Activated CD8-positive, alpha-beta memory T cell treated with anti-CD3 and anti-CD28 coated beads, Interleukin-2, amount 10 ng/mL, durations not matched to agents 7 days and 5 days (primary cell): ENCODE measurements around the gene MRPL14. TPM values are rescaled to one million over a fixed set of nuclear protein-coding genes. Genes with fewer than 3 reads are reported as not detected.
"Not testable (repeated sequence)": the region's sequence is repeated elsewhere in the genome, so short reads cannot be mapped to it uniquely, and the experiment has no call there.

Experiments
- ATAC-seq: fragments of 150-1000 bp; cut with Tn5 transposase; one replicate; pipeline ENCODE4 v1.10.0; 2021; ENCODE audit warnings: moderate library complexity
- CTCF ChIA-PET: fragments of 350-600 bp; sonication (Branson Sonifier 250); formaldehyde crosslinking; loops from one replicate; lab custom pipeline; 2021; ENCODE audit warnings: antibody characterized with exemption; lab: Charles Lee
- DNase-seq: peaks from one replicate; pipeline ENCODE4 v3.0.0-alpha.2; 2020
- H3K27ac Mint-ChIP-seq: one replicate; pipeline ENCODE4 v1.8.0; 2021; ENCODE audit warnings: mild to moderate bottlenecking, mixed read lengths
- H3K27me3 Mint-ChIP-seq: one replicate; pipeline ENCODE4 v1.8.0; 2021; ENCODE audit warnings: mixed read lengths
- H3K36me3 Mint-ChIP-seq: one replicate; pipeline ENCODE4 v1.8.0; 2021; ENCODE audit warnings: mild to moderate bottlenecking, mixed read lengths
- H3K4me1 Mint-ChIP-seq: one replicate; pipeline ENCODE4 v1.8.0; 2021; ENCODE audit warnings: mixed read lengths
- H3K4me3 Mint-ChIP-seq: one replicate; pipeline ENCODE4 v1.8.0; 2021; ENCODE audit warnings: mild to moderate bottlenecking, moderate library complexity, mixed read lengths
- H3K9me3 Mint-ChIP-seq: one replicate; pipeline ENCODE4 v1.8.0; 2022; ENCODE audit warnings: low read depth, mixed read lengths
- total RNA-seq, 2 experiments: library from RNA; stranded (reverse); gene quantifications; one replicate each; pipeline ENCODE4 v1.2.3, GENCODE V29; 2021

The MRPL14 gene
- total RNA-seq, 2 experiments from 2014 or later = 45.8 to 47.5 TPM

DNA sequence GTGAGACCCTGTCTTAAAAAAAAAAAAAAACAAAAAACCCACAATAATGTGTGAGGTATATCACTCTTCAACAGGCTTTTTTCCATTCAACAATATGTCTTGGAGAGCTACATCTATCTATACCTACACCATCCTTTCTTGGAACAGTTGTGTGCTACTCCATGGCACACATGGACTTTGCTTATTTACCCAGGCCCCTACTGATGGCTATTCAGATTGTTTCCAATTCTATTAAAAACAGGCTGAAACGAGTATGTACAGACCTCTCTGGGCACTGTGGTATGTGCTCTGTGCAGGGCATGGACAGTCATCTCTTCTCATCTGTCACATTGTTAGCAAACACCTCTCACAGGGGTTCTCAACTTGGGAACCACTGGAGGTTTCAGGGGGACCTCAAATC is 28.1 kb downstream of the MRPL14 start:
- Mint-ChIP-seq H3K9me3 (no peaks in the 10 kb centered on the region), H3K27me3 (no peaks in the 10 kb centered on the region), H3K36me3 (no peaks in the 10 kb centered on the region)

DNA sequence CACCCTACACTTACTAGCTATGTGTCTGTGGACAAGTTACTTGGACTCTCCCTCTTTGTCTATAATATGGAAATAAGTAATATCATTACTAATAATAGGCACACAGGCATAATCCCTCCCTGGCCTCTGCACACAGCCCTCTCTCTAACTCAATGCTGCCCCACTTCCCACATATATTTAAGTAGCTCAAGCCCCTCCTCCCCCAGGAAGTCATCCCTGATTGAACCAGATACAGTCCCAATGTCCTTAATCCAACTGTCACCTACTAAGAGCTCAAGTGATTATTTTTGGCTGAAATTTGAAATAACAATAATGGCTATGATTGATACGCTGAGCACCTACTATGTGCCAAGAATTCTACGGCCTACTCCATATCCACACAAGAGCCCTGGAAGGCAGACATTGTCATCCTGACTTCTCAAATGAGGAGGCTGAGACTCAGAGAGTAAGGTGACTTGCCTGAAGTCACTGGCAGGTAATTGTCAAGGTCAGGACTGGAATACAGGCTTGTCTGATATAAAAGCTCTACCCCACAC is 29.4 kb downstream of the MRPL14 start:
- no peak overlapping the region for H3K4me3 Mint-ChIP-seq
- peaks cover 9% of the 10 kb centered on the region for H3K4me1 Mint-ChIP-seq
- H3K36me3 Mint-ChIP-seq = no peaks in the 10 kb centered on the region
- no peak overlapping the region for H3K27ac Mint-ChIP-seq
- DNase-seq (no peak), ATAC-seq (no peak)
- H3K9me3 Mint-ChIP-seq = no peaks in the 10 kb centered on the region
- H3K27me3 Mint-ChIP-seq = no peaks in the 10 kb centered on the region
- CTCF ChIA-PET = interaction anchor here (0.9 to 6.5 kb wide), 14 partner anchors 9 to 327 kb away, joined by 3 to 61 read pairs (median 4); partner anchors contain the start of gene VEGFA

More for the DNA sequence above, 28.1 kb downstream of the MRPL14 start:
- Mint-ChIP-seq H3K27ac (no peak overlapping the region), H3K4me1 (peaks cover 9% of the 10 kb centered on the region), H3K4me3 (no peak overlapping the region)
- ATAC-seq (no peak), DNase-seq (no peak)
- CTCF ChIA-PET = interaction anchor here (1.0 to 6.5 kb wide), 9 partner anchors 11 to 375 kb away, joined by 3 to 61 read pairs (median 5); no protein-coding TSS in a partner anchor

DNA sequence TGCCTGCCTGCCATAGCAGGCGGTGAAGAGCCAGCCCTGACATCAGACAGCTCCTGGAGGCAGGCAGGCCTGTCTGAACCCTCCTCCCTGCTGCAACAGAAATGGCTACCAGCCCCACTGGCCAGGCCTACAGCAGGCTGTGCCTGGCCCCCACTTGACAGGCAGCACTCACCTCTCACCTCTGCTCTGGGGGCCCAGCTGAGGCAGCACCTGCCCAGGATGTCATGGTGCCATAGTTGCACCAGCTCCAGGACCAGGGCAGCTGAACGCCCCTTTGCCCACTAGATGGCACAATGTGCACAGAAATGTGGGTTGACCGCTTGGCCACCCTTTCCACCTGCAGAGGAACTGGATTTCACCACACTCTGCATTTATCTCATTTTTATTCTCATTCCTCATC is 30.6 kb downstream of the MRPL14 start:
- no peaks in the 10 kb centered on the region for H3K27me3 Mint-ChIP-seq
- CTCF ChIA-PET = interaction anchor here (0.7 to 6.5 kb wide), 22 partner anchors 10 to 326 kb away, joined by 3 to 61 read pairs (median 4); partner anchors contain the start of genes MYMX and VEGFA
- no peak overlapping the region for H3K27ac Mint-ChIP-seq
- H3K4me3 Mint-ChIP-seq = no peak overlapping the region
- no peaks in the 10 kb centered on the region for H3K4me1 Mint-ChIP-seq
- no peaks in the 10 kb centered on the region for H3K9me3 Mint-ChIP-seq
- ATAC-seq = peak; percentile 89
- peak; percentile 84 for DNase-seq
- no peaks in the 10 kb centered on the region for H3K36me3 Mint-ChIP-seq

DNA sequence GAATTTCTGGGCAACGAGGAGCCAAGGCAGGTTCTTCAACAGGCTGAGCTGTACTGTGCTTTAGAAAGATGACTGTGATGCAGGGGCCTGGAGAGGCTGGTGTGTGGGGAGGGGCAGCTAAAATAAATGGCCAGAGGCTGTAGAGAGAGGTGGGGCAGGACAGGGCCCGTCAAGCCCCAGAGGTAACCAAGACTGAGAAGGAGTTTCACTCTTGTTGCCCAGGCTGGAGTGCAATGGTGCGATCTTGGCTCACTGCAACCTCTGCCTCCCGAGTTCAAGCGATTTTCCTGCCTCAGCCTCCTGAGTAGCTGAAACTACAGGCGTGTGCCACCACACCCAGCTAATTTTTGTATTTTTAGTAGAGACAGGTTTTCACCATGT is 32.0 kb downstream of the MRPL14 start:
- not testable (repeated sequence) for DNase-seq, H3K36me3 Mint-ChIP-seq, H3K4me3 Mint-ChIP-seq, ATAC-seq, H3K4me1 Mint-ChIP-seq, H3K27me3 Mint-ChIP-seq, H3K27ac Mint-ChIP-seq, H3K9me3 Mint-ChIP-seq
- CTCF ChIA-PET = interaction anchor here (1.1 to 6.5 kb wide), 4 partner anchors 11 to 139 kb away, joined by 3 to 61 read pairs (median 9); no protein-coding TSS in a partner anchor

DNA sequence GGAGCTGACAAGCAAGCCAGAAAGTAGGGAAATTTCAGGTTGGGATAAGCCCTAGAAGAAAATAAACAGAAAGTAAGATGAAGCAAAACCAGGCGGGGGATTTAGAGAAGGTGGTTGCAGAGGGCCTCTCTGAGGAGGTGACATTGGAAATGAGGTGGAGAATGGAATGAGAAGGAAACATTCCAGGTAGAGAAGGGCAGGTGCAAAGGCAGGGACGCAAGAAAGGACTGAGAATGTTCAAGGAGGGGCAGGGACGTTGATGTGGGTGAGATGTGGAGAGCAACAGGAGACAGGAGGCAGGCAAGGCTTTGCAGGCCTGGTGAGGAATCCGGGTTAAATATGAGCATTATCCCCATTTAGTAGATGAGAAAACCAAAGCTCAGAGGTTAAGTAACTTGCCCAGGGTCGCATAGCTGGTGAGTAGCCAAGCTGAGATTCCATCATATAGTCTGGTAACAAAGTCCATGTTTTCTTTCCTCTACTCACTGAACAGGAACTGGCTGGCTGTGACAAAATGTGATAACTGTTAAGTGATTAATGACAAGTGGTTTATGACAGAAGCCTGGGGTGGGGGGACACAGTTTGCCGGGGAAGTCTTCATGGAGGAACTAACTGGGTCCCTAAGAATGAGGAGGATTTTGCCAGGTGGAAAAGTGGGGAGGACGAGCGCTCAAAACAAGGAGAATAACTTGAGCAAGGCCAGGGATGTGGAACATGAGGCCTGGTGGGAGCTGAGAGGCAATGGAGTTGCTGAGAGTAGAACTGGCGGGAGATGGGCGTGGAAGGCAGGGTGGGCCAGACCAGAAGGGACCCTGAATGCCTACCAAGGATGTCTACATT is 32.6 kb downstream of the MRPL14 start:
- H3K27me3 Mint-ChIP-seq = no peaks in the 10 kb centered on the region
- no peaks in the 10 kb centered on the region for H3K4me1 Mint-ChIP-seq
- ATAC-seq = no peak
- H3K9me3 Mint-ChIP-seq = no peaks in the 10 kb centered on the region
- H3K36me3 Mint-ChIP-seq = no peaks in the 10 kb centered on the region
- H3K4me3 Mint-ChIP-seq = no peak overlapping the region
- CTCF ChIA-PET = interaction anchor here (1.1 to 6.5 kb wide), 3 partner anchors 11 to 140 kb away, joined by 3 to 61 read pairs (median 5); no protein-coding TSS in a partner anchor
- no peak overlapping the region for H3K27ac Mint-ChIP-seq
- no peak for DNase-seq

DNA sequence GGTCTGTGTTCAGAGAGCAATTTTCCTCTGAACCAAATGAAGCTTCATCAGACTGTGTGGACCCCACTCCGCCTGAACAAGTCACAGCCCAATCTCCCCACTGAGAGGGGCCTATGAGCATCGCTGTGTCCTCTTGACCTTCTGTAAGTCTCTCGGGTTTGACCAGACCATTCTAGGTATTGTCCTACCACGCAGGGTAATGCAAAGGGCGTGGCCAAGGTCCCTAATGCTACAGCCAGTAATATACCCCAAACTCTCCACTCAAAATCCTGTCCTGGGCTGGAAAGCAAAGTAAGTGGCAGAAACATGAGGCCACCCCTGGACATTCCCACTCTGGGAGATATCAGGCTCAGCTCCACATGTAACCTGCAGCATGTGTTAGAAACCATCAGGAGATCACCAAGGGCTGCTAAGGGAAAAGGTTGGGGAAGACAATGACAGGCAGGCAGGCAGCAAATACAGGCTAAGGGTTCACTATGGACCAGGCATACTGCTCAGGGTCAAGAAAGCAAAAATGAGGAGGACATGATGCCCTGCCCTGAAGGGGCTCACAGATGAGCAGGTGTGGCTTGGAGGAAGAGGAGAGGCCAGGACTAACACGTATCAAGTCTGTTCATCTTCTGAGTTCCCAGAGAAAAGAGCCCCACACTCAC is 33.4 kb downstream of the MRPL14 start:
- CTCF ChIA-PET = interaction anchor here (1.3 to 6.5 kb wide), 3 partner anchors 15 to 141 kb away, joined by 5 to 61 read pairs (median 7); no protein-coding TSS in a partner anchor
- Mint-ChIP-seq H3K4me3 (no peak overlapping the region), H3K4me1 (no peaks in the 10 kb centered on the region), H3K27ac (no peak overlapping the region), H3K36me3 (no peaks in the 10 kb centered on the region), H3K27me3 (no peaks in the 10 kb centered on the region), H3K9me3 (no peaks in the 10 kb centered on the region)
- DNase-seq (no peak), ATAC-seq (no peak)

DNA sequence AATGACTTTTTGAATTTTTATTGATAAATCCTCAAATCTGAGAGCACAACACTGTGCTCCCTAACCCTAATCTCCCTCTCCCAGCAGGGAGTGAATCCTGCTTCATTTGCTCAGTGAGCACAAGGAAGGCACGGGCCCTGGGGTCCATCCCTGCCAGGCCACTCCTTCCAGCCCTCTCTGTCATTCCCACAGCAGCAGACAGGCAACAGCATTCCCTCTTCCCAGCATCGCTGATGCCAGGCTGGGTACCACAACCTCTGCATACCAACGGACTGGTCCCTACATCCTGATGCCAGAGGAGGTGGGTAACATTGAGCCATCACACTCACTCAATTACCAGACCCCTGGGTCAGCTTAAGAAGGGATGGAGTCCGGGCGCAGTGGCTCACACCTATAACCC is 34.2 kb downstream of the MRPL14 start:
- no peak overlapping the region for H3K27ac Mint-ChIP-seq
- H3K4me1 Mint-ChIP-seq = no peaks in the 10 kb centered on the region
- no peak overlapping the region for H3K4me3 Mint-ChIP-seq
- H3K9me3 Mint-ChIP-seq = no peaks in the 10 kb centered on the region
- H3K27me3 Mint-ChIP-seq = no peaks in the 10 kb centered on the region
- no peak for DNase-seq
- no peaks in the 10 kb centered on the region for H3K36me3 Mint-ChIP-seq
- ATAC-seq = no peak
- CTCF ChIA-PET = interaction anchor here (1.5 to 2.7 kb wide), 2 partner anchors 14 to 18 kb away, joined by 3 to 7 read pairs; no protein-coding TSS in a partner anchor

DNA sequence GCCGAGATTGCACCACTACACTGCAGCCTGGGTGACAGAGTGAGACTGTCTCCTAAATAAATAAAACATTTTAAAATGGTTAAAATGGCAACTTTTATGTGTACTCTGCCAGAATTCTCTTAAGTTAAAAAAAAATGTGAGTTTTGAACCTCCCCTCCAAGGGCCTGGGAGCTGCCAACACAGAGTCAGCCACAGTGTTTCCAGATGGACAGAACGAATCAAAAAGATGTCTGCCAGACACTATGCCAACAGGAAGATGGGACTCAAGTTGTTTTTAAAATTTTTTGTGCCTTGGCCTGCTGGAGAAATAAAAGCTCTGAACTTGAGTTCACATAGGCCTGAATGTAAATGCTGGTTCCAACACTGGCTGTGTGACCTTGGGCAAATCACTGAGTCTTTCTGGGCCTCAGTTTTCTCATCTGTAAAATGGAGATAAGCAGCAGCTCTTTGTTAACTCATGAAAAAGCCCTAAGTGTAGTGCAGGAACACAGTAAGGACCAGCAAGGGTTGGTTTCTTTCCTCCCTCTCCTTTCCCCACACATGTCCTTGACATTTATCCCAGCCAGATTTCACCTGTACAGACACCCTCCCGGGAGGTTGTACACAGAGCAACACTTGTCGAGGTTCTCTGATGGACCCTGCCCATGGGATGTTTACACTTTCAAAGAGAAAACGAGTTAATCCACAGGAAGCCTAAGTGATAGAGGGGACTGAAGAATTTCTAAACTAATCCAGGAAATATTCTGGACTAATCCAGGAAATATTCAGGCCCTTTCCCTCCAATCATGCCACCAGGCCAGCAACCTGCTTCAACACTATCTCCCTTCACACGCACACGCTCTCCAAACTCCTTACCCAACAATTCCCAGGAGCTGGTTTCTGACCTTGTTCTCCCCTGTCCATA is 35.0 kb downstream of the MRPL14 start:
- Mint-ChIP-seq H3K36me3 (no peaks in the 10 kb centered on the region), H3K4me1 (no peaks in the 10 kb centered on the region), H3K9me3 (no peaks in the 10 kb centered on the region), H3K4me3 (no peak overlapping the region), H3K27me3 (no peaks in the 10 kb centered on the region), H3K27ac (no peak overlapping the region)
- no peak for DNase-seq
- CTCF ChIA-PET = interaction anchor here (0.6 to 2.7 kb wide), 3 partner anchors 14 to 489 kb away, joined by 3 to 7 read pairs (median 3); no protein-coding TSS in a partner anchor
- no peak for ATAC-seq

DNA sequence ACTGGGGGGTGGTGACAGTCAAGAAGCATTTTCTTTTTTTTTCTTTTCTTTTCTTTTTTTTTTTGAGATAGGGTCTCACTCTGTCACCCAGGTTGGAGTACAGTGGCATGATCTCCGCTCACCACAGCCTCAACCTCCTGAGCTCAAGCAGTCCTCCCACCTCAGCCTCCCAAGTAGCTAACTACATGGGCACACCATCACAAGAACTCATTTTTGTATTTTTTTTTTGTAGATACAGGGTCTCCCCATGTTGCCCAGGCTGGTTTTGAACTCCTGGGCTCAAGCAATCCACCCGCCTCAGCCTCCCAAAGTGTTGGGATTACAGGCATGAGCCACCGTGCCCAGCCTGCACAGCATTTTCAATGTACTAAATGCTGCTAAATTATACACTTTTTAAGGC is 35.9 kb downstream of the MRPL14 start:
- not testable (repeated sequence) for H3K27me3 Mint-ChIP-seq, H3K4me3 Mint-ChIP-seq, H3K9me3 Mint-ChIP-seq, H3K36me3 Mint-ChIP-seq, DNase-seq, H3K4me1 Mint-ChIP-seq, ATAC-seq, H3K27ac Mint-ChIP-seq
- CTCF ChIA-PET = interaction anchor here (0.6 to 2.7 kb wide), 3 partner anchors 13 to 488 kb away, joined by 3 to 7 read pairs (median 7); no protein-coding TSS in a partner anchor

DNA sequence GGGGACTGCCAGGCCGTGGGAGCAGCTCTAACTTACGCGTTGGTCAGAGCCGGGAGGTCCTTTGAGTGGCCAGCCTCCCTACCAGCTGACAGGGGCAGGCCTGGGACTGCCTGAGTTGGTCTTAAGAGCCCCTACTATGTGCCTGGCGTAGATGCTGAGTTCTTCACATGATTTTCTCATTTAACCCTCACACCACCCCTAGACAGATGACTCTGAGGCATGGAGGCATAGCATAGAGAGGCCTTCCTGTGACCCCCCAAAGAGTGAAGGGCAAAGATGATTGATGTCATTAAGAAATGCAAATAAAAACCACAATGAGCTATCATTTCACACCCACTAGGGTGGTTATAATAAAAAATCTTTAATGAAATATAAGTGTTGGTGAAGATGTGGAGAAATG is 36.8 kb downstream of the MRPL14 start:
- DNase-seq = no peak
- no peak overlapping the region for H3K4me3 Mint-ChIP-seq
- no peaks in the 10 kb centered on the region for H3K36me3 Mint-ChIP-seq
- no peaks in the 10 kb centered on the region for H3K27me3 Mint-ChIP-seq
- no peak overlapping the region for H3K27ac Mint-ChIP-seq
- ATAC-seq = no peak
- no peaks in the 10 kb centered on the region for H3K4me1 Mint-ChIP-seq
- CTCF ChIA-PET = interaction anchor here (2.1 kb wide), 1 partner anchor 15 kb away, joined by 7 read pairs; no protein-coding TSS in a partner anchor
- no peaks in the 10 kb centered on the region for H3K9me3 Mint-ChIP-seq

DNA sequence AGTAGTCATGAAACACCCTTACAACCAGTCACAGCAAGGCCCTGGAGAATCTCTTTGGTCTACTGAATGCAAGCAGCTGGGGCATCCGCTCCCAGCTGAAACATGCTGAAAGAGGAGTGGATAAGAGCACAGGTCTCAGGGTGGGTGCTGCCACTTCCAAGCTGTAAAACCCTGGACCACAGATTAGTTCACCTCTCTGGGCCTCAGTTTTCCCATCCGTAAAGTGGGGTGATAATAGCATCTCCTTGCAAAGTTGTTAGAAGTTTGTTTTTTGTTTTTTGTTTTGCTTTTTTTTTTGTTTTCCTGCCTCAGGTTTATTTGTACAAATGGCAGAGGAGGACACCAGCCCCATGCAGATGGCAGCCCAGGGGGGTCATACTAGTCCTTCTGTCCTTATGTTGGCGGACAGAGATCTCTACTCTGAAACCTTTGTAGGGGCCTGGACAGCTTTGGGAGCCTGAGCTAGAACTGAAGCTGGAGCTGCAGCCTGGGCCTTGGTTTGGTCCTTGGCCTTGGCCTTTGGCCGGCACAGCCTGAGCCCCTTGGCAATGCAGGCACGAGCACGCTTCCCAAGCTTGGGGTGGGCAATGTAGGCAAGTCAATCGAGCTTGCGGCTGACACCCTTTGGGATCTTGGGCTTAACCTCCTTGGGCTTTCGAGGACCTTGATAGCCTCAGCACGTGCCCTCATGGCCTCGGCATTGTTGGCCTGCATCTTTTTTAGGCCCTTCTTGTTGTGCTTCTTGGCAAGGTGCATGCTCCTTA is 38.2 kb downstream of the MRPL14 start:
- H3K27ac Mint-ChIP-seq = no peak overlapping the region
- no peaks in the 10 kb centered on the region for H3K9me3 Mint-ChIP-seq
- no peaks in the 10 kb centered on the region for H3K4me1 Mint-ChIP-seq
- CTCF ChIA-PET = interaction anchor here (0.9 to 2.1 kb wide), 4 partner anchors 10 to 320 kb away, joined by 3 to 9 read pairs (median 6); no protein-coding TSS in a partner anchor
- ATAC-seq = no peak
- no peak for DNase-seq
- H3K4me3 Mint-ChIP-seq = no peak overlapping the region
- H3K36me3 Mint-ChIP-seq = no peaks in the 10 kb centered on the region
- no peaks in the 10 kb centered on the region for H3K27me3 Mint-ChIP-seq

DNA sequence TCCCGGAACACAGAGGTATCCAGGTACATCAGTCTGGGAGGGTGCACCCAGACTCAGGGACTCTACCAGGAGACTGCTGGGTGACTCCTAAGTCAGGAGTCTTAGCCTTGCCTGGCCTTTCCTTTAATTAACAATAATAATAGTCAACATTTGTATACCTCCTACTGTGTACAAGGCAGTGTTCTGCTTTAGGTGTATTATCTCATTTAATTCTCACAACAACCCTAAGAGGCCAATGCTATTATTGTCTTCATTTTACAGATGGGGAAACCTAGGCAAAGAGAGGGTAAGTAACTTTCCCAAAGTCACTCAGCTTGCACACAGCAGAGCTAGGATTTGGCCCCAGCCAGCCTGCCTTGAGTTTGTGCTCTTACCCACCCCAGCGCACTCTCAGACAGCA is 39.6 kb downstream of the MRPL14 start:
- CTCF ChIA-PET = interaction anchor here (1.8 kb wide), 1 partner anchor 13 kb away, joined by 9 read pairs; no protein-coding TSS in a partner anchor
- DNase-seq (no peak), ATAC-seq (no peak)
- no peaks in the 10 kb centered on the region for H3K4me1 Mint-ChIP-seq
- no peak overlapping the region for H3K4me3 Mint-ChIP-seq
- no peaks in the 10 kb centered on the region for H3K9me3 Mint-ChIP-seq
- H3K27ac Mint-ChIP-seq = no peak overlapping the region
- no peaks in the 10 kb centered on the region for H3K27me3 Mint-ChIP-seq
- H3K36me3 Mint-ChIP-seq = no peaks in the 10 kb centered on the region
